ENCODE measurements around the gene ZDHHC14.

DNA sequence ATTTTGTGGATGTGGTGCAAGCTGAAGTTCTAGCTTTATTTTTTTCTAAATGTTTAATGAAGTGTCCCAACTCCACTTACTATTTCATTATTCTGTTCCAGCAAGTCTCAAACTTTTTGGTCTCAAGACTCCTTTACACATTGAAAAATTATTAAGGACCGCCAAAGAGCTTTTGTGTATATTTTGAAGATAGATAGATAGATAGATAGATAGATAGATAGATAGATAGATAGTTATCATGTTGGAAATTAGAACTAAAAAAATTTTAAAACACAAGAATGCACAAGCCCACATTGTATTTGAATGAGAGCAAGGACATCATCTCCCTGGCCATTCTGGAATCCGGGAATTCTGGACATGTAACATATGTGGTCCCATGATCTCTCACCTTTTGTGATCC, 260.8 kb downstream of the ZDHHC14 start:
- TF ChIP-seq POLR2AphosphoS5 (IDR thresholded peaks at IDR 0.05; ENCODE audit: low read depth) (no peak), SPI1 (IDR thresholded peaks at IDR 0.05; ENCODE audit: borderline replicate concordance, low read depth) (no peak)
- TF ChIP-seq, protein P1, sequence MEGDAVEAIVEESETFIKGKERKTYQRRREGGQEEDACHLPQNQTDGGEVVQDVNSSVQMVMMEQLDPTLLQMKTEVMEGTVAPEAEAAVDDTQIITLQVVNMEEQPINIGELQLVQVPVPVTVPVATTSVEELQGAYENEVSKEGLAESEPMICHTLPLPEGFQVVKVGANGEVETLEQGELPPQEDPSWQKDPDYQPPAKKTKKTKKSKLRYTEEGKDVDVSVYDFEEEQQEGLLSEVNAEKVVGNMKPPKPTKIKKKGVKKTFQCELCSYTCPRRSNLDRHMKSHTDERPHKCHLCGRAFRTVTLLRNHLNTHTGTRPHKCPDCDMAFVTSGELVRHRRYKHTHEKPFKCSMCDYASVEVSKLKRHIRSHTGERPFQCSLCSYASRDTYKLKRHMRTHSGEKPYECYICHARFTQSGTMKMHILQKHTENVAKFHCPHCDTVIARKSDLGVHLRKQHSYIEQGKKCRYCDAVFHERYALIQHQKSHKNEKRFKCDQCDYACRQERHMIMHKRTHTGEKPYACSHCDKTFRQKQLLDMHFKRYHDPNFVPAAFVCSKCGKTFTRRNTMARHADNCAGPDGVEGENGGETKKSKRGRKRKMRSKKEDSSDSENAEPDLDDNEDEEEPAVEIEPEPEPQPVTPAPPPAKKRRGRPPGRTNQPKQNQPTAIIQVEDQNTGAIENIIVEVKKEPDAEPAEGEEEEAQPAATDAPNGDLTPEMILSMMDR (IDR thresholded peaks at IDR 0.05; ENCODE audit: insufficient read depth, low read length) = no peak
- TF ChIP-seq, protein P2, sequence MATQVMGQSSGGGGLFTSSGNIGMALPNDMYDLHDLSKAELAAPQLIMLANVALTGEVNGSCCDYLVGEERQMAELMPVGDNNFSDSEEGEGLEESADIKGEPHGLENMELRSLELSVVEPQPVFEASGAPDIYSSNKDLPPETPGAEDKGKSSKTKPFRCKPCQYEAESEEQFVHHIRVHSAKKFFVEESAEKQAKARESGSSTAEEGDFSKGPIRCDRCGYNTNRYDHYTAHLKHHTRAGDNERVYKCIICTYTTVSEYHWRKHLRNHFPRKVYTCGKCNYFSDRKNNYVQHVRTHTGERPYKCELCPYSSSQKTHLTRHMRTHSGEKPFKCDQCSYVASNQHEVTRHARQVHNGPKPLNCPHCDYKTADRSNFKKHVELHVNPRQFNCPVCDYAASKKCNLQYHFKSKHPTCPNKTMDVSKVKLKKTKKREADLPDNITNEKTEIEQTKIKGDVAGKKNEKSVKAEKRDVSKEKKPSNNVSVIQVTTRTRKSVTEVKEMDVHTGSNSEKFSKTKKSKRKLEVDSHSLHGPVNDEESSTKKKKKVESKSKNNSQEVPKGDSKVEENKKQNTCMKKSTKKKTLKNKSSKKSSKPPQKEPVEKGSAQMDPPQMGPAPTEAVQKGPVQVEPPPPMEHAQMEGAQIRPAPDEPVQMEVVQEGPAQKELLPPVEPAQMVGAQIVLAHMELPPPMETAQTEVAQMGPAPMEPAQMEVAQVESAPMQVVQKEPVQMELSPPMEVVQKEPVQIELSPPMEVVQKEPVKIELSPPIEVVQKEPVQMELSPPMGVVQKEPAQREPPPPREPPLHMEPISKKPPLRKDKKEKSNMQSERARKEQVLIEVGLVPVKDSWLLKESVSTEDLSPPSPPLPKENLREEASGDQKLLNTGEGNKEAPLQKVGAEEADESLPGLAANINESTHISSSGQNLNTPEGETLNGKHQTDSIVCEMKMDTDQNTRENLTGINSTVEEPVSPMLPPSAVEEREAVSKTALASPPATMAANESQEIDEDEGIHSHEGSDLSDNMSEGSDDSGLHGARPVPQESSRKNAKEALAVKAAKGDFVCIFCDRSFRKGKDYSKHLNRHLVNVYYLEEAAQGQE (IDR thresholded peaks at IDR 0.05; ENCODE audit: insufficient replicate concordance, low read depth) = no peak
